Measurements from ENCODE around the gene SYTL1. TPM values are rescaled to one million over a fixed set of nuclear protein-coding genes. Genes with fewer than 3 reads are reported as not detected.

The SYTL1 gene
- total and polyA plus RNA-seq, 4 donors: 10.5 to 58.0 (median 34.6) TPM

- ATAC-seq (ENCODE audit: insufficient read depth, low FRiP score) (peak; percentile 99), DNase-seq (peak; percentile 97 to 98 (median 98))
- peaks cover 2 to 13% (median 8%) of the 10 kb centered on the region in 5 donors for H3K4me1 ChIP-seq (ENCODE audit: control insufficient read depth in 5 of 5, insufficient read depth in 5 of 5, low read length in 5 of 5)
- H3K4me3 ChIP-seq: peak within 1 kb of the TSS; percentile 73
- no peak for TF ChIP-seq CTCF (IDR thresholded peaks at IDR 0.05; ENCODE audit: control extremely low read depth, extremely low read depth)
- H3K27ac ChIP-seq (ENCODE audit: low read depth in 1 of 2, low read length in 1 of 2): peak within 1 kb of the TSS; percentile 86 to 90
- no peaks in the 10 kb centered on the region for H3K27me3 ChIP-seq (ENCODE audit: control insufficient read depth in 3 of 3, insufficient read depth in 3 of 3, low read length in 2 of 3)
- H3K36me3 ChIP-seq (ENCODE audit: control insufficient read depth in 4 of 4, insufficient read depth in 4 of 4, low read length in 4 of 4): peaks cover 0 to 13% (median 10%) of the 10 kb centered on the region in 4 donors
- 0% methylated on average over 67 of the region's 67 CpGs for WGBS, 2 donors
- H3K9me3 ChIP-seq (ENCODE audit: control insufficient read depth in 4 of 4, insufficient read depth in 3 of 4, low read length in 3 of 4): no peaks in the 10 kb centered on the region
- H3K9ac ChIP-seq (ENCODE audit: insufficient read depth in 1 of 2, low read length in 2 of 2): peak within 1 kb of the TSS; percentile 58 to 69
Observed at GRCh38 chr1:27321813-27322568, 19.8 kb upstream of the SYTL1 start, which contains the start of gene TMEM222. TMEM222 (plus strand) TSS chr1:27322163; CDS start chr1:27322198, 35 bp downstream.

GRCh38 chr1:27322569-27323240, 19.1 kb upstream of the SYTL1 start:
- H3K4me1 ChIP-seq (ENCODE audit: control insufficient read depth in 5 of 5, insufficient read depth in 5 of 5, low read length in 5 of 5): peaks cover 2 to 13% (median 8%) of the 10 kb centered on the region in 5 donors
- peaks cover 0 to 16% (median 10%) of the 10 kb centered on the region in 4 donors for H3K36me3 ChIP-seq (ENCODE audit: control insufficient read depth in 4 of 4, insufficient read depth in 4 of 4, low read length in 4 of 4)
- WGBS, 2 donors: 8 to 12% methylated on average over 10 of the region's 10 CpGs
- H3K27me3 ChIP-seq (ENCODE audit: control insufficient read depth in 3 of 3, insufficient read depth in 3 of 3, low read length in 2 of 3): no peaks in the 10 kb centered on the region
- peak overlapping the region; percentile 58 to 69 for H3K9ac ChIP-seq (ENCODE audit: insufficient read depth in 1 of 2, low read length in 2 of 2)
- ATAC-seq (ENCODE audit: insufficient read depth, low FRiP score) (no peak), DNase-seq (no peak)
- no peaks in the 10 kb centered on the region for H3K9me3 ChIP-seq (ENCODE audit: control insufficient read depth in 4 of 4, insufficient read depth in 3 of 4, low read length in 3 of 4)
- peak overlapping the region; percentile 86 to 90 for H3K27ac ChIP-seq (ENCODE audit: low read depth in 1 of 2, low read length in 1 of 2)
- TF ChIP-seq CTCF (IDR thresholded peaks at IDR 0.05; ENCODE audit: control extremely low read depth, extremely low read depth): no peak
- H3K4me3 ChIP-seq: peak overlapping the region; percentile 73

GRCh38 chr1:27325286-27325685, 16.5 kb upstream of the SYTL1 start:
- TF ChIP-seq CTCF (IDR thresholded peaks at IDR 0.05; ENCODE audit: control extremely low read depth, extremely low read depth): no peak

More at GRCh38 chr1:27325286-27325685, 16.5 kb upstream of the SYTL1 start:
- ATAC-seq (ENCODE audit: insufficient read depth, low FRiP score) (no peak), DNase-seq (no peak)
- no peak overlapping the region for H3K27ac ChIP-seq (ENCODE audit: low read depth in 1 of 2, low read length in 1 of 2)
- 92 to 94% methylated on average over 15 of the region's 15 CpGs for WGBS, 2 donors
- H3K9me3 ChIP-seq (ENCODE audit: control insufficient read depth in 4 of 4, insufficient read depth in 3 of 4, low read length in 3 of 4): no peaks in the 10 kb centered on the region
- peaks cover 0 to 28% (median 10%) of the 10 kb centered on the region in 4 donors for H3K36me3 ChIP-seq (ENCODE audit: control insufficient read depth in 4 of 4, insufficient read depth in 4 of 4, low read length in 4 of 4)
- peaks cover 2 to 13% (median 8%) of the 10 kb centered on the region in 5 donors for H3K4me1 ChIP-seq (ENCODE audit: control insufficient read depth in 5 of 5, insufficient read depth in 5 of 5, low read length in 5 of 5)
- H3K27me3 ChIP-seq (ENCODE audit: control insufficient read depth in 3 of 3, insufficient read depth in 3 of 3, low read length in 2 of 3): no peaks in the 10 kb centered on the region
- H3K4me3 ChIP-seq: no peak overlapping the region
- no peak overlapping the region for H3K9ac ChIP-seq (ENCODE audit: insufficient read depth in 1 of 2, low read length in 2 of 2)
